ENCODE results near the gene RRM2. TPM values are rescaled to one million over a fixed set of nuclear protein-coding genes. Genes with fewer than 3 reads are reported as not detected.
"Not testable (repeated sequence)": the region's sequence is repeated elsewhere in the genome, so short reads cannot be mapped to it uniquely, and the experiment has no call there.

RRM2 gene
- total RNA-seq, 8 experiments from 2014 or later: 1.6 to 90.5 (median 4.6) TPM

GRCh38 chr2:10096641-10097040, 25.9 kb upstream of the RRM2 start:
- no peak overlapping the region for H3K27ac ChIP-seq
- no peak overlapping the region for H3K4me3 ChIP-seq
- H3K4me1 ChIP-seq (replicated peaks in 1 of 2): peaks cover 14 to 15% of the 10 kb centered on the region in 2 donors
- no peak for ATAC-seq (replicated peaks in 6 of 8)
- in situ Hi-C loops (cut with MboI; ENCODE audit: low pct_unique_long_range_greater_than_20kb in 2 of 9, low sequenced_read_pairs in 9 of 9, unreplicated experiment in 9 of 9): no loop called here
- WGBS, 10 experiments: 82 to 100% (median 92%) methylated on average over 1 to 7 of the region's 10 CpGs; no CpG with 5 or more reads in 4 of the 10 experiments

DNA sequence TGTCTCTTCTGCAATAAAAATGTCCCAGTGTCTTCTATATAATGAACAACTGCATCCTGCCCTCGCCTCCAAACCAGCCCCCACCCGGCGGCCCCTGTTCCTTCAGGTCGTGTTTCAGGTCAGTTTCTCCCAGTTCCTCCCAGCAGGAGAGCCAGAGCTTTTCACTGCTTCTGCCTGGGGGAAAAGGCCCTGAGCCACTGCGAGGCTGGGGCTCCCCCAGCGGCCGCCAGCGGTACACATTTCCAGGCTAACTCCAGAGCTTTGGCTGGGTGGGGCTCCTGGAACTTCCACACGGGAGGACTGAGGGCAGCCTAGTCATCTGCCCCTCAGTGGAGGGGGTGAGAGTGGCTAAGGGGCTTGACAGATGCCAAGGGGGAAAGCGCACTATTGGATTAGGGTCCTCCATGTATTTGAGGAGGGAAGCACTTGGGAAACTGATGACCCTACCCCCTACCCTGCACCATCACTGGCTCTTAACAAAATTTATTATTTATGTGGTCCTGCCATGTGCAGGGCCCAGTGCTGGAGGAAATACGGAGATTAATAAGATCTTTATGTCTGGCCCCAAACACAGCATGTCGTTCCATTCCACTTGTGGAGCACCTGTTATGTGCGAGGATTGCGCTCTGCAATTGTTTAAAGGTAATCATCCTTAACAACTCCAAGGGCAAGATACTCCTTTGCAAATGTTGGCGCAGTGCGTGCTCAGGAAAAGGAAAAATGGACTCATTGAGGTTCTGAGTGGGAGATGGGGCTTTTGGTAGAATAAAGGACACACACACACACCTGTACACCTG, 25.0 kb upstream of the RRM2 start:
- H3K4me3 ChIP-seq: no peak overlapping the region
- no peak overlapping the region for H3K27ac ChIP-seq
- peak; percentile 66 to 100 (median 81) for ATAC-seq (replicated peaks in 6 of 8)
- H3K4me1 ChIP-seq (replicated peaks in 1 of 2): peaks cover 14 to 15% of the 10 kb centered on the region in 2 donors
- 27 to 93% (median 57%) methylated on average over 3 to 8 of the region's 16 CpGs; no CpG with 5 or more reads in 2 of the 10 experiments for WGBS, 10 experiments
- in situ Hi-C loops (cut with MboI; ENCODE audit: low pct_unique_long_range_greater_than_20kb in 2 of 9, low sequenced_read_pairs in 9 of 9, unreplicated experiment in 9 of 9): no loop called here

- peaks cover 0 to 2% of the 10 kb centered on the region in 2 donors for H3K4me1 ChIP-seq (replicated peaks in 1 of 2)
- no peak for ATAC-seq (replicated peaks in 6 of 8)
- WGBS, 10 experiments: 30 to 100% (median 56%) methylated on average over 1 to 4 of the region's 7 CpGs; no CpG with 5 or more reads in 4 of the 10 experiments
- in situ Hi-C loops (cut with MboI; ENCODE audit: low pct_unique_long_range_greater_than_20kb in 2 of 9, low sequenced_read_pairs in 9 of 9, unreplicated experiment in 9 of 9): loop anchor here in 1 of 9 experiments (25.0 kb wide), 1 partner anchor 561 kb away; no protein-coding TSS in a partner anchor
- no peak overlapping the region for H3K27ac ChIP-seq
- H3K4me3 ChIP-seq: no peak overlapping the region
Measured at GRCh38 chr2:10101491-10101890, 21.0 kb upstream of the RRM2 start.

DNA sequence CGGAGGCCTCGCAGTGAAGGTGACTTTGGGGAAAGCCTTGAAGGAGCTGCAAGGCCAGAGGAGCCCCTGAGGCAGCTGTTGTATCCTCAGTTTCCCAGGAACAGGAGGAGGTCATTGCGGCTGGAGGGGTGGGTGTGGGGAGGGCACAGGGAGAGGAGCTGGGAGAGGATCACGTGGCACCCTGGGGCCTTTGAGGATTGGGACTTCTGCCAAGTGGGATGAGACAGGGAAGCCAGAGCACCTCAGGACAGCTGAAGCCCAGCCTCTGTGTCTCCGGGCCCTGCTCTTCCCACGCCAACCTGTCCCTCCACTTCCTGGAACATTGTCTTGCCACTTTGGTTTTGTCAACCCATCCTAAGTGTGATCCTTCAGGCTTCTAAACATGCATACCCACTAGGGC, 19.4 kb upstream of the RRM2 start:
- in situ Hi-C loops (cut with MboI; ENCODE audit: low pct_unique_long_range_greater_than_20kb in 2 of 9, low sequenced_read_pairs in 9 of 9, unreplicated experiment in 9 of 9): loop anchor here in 1 of 9 experiments (25.0 kb wide), 1 partner anchor 559 kb away; no protein-coding TSS in a partner anchor
- peak in 1 of 8 experiments; percentile 47 for ATAC-seq (replicated peaks in 6 of 8)
- Histone ChIP-seq H3K4me1 (replicated peaks in 1 of 2) (no peaks in the 10 kb centered on the region), H3K4me3 (no peak overlapping the region), H3K27ac (no peak overlapping the region)
- WGBS, 10 experiments: 80 to 100% (median 93%) methylated on average over 1 to 2 of the region's 6 CpGs; no CpG with 5 or more reads in 6 of the 10 experiments

GRCh38 chr2:10104906-10105305, 17.6 kb upstream of the RRM2 start:
- in situ Hi-C loops (cut with MboI; ENCODE audit: low pct_unique_long_range_greater_than_20kb in 2 of 9, low sequenced_read_pairs in 9 of 9, unreplicated experiment in 9 of 9): loop anchor here in 1 of 9 experiments (25.0 kb wide), 1 partner anchor 557 kb away; no protein-coding TSS in a partner anchor
- not testable (repeated sequence) for H3K4me1 ChIP-seq (replicated peaks in 1 of 2); H3K4me3 ChIP-seq; ATAC-seq (replicated peaks in 6 of 8); H3K27ac ChIP-seq

GRCh38 chr2:10109311-10109710, 13.2 kb upstream of the RRM2 start:
- in situ Hi-C loops (cut with MboI; ENCODE audit: low pct_unique_long_range_greater_than_20kb in 2 of 9, low sequenced_read_pairs in 9 of 9, unreplicated experiment in 9 of 9): loop anchor here in 1 of 9 experiments (25.0 kb wide), 1 partner anchor 553 kb away; no protein-coding TSS in a partner anchor
- Histone ChIP-seq H3K4me1 (replicated peaks in 1 of 2) (no peaks in the 10 kb centered on the region), H3K27ac (no peak overlapping the region), H3K4me3 (no peak overlapping the region)
- no peak for ATAC-seq (replicated peaks in 6 of 8)

DNA sequence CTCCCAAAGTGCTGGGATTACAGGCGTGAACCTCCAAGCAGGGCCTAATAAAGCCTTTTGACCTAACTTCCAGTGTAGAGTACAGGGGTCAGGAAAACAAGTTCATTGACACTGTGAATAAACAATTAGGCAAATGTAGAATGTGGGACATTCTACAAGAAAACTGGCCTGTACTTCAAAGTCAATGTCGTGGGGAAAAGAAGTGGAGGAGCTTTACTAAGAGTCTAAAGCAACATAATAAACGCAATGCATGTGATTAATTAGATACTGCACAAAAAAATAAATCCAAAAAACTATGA, 3.6 kb upstream of the RRM2 start:
- in situ Hi-C loops (cut with MboI; ENCODE audit: low pct_unique_long_range_greater_than_20kb in 2 of 9, low sequenced_read_pairs in 9 of 9, unreplicated experiment in 9 of 9): loop anchor here in 1 of 9 experiments (25.0 kb wide), 1 partner anchor 543 kb away; no protein-coding TSS in a partner anchor
- no peak overlapping the region for H3K27ac ChIP-seq
- no peak for ATAC-seq (replicated peaks in 6 of 8)
- H3K4me3 ChIP-seq: no peak overlapping the region
- H3K4me1 ChIP-seq (replicated peaks in 1 of 2): peaks cover 0 to 10% of the 10 kb centered on the region in 2 donors
- WGBS, 10 experiments: 78 to 100% (median 89%) methylated on average over 1 to 3 of the region's 3 CpGs

- H3K4me3 ChIP-seq: peak overlapping the region; percentile 46 to 73 (median 52)
- no peak overlapping the region for H3K27ac ChIP-seq
- H3K4me1 ChIP-seq (replicated peaks in 1 of 2): peaks cover under 1 to 10% of the 10 kb centered on the region in 2 donors
- WGBS, 10 experiments: 40 to 80% (median 69%) methylated on average over 1 to 9 of the region's 14 CpGs; no CpG with 5 or more reads in 3 of the 10 experiments
- in situ Hi-C loops (cut with MboI; ENCODE audit: low pct_unique_long_range_greater_than_20kb in 2 of 9, low sequenced_read_pairs in 9 of 9, unreplicated experiment in 9 of 9): loop anchor here in 4 of 9 experiments (10.0 to 25.0 kb wide), 3 partner anchors 295 to 543 kb away; no protein-coding TSS in a partner anchor
- no peak for ATAC-seq (replicated peaks in 6 of 8)
Measured at GRCh38 chr2:10119601-10120157, 2.9 kb upstream of the RRM2 start.

DNA sequence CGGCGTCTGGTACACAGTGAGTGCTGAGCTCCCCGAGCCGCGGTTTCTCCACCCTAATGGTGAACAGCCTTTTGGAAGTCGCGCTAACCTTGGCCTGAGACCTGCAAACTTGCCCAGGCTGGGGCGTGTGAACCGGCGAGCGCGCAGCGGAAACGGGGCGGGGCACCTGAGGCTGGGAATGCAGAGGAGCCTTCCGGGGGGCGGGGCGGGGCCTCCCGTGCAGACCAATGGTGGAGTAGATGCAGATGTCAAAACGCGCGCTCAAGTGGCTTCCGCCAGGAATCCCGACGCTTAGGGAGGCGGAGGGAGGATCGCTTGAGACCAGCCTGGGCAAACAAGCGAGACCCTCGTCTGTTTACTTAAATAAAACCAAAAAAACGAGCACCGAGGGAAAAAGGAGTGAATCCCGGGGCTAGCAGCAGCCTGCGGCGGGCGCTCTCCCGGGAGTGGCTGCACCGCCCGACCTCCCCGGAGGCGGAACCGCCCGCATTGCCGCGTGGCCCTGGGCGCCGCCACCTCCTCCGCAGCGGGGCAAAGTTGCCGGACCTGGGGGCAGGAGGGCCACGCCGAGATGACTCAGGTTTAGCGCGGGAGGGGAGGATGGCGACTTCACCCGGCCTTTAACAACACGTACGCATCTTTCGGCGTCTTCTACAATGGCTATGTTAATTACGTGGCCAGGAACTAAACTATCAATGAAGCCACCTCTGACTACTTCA, 2.2 kb upstream of the RRM2 start:
- in situ Hi-C loops (cut with MboI; ENCODE audit: low pct_unique_long_range_greater_than_20kb in 2 of 9, low sequenced_read_pairs in 9 of 9, unreplicated experiment in 9 of 9): loop anchor here in 4 of 9 experiments (10.0 to 25.0 kb wide), 3 partner anchors 294 to 542 kb away; no protein-coding TSS in a partner anchor
- H3K27ac ChIP-seq: peak overlapping the region; percentile 34 to 82
- WGBS, 10 experiments: 0 to 2% (median 1%) methylated on average over 3 to 30 of the region's 60 CpGs; no CpG with 5 or more reads in 7 of the 10 experiments

GRCh38 chr2:10120877-10121574, 1.5 kb upstream of the RRM2 start:
- 0 to 74% (median 23%) methylated on average over 2 to 13 of the region's 13 CpGs for WGBS, 10 experiments
- H3K27ac ChIP-seq: peak overlapping the region in 1 of 2 donors; percentile 82
- ATAC-seq (replicated peaks in 6 of 8): no peak
- in situ Hi-C loops (cut with MboI; ENCODE audit: low pct_unique_long_range_greater_than_20kb in 2 of 9, low sequenced_read_pairs in 9 of 9, unreplicated experiment in 9 of 9): loop anchor here in 4 of 9 experiments (10.0 to 25.0 kb wide), 3 partner anchors 294 to 541 kb away; no protein-coding TSS in a partner anchor
- peaks cover 3 to 10% of the 10 kb centered on the region in 2 donors for H3K4me1 ChIP-seq (replicated peaks in 1 of 2)
- H3K4me3 ChIP-seq: peak overlapping the region; percentile 46 to 73 (median 52)

More for the DNA sequence above, 2.2 kb upstream of the RRM2 start:
- H3K4me1 ChIP-seq (replicated peaks in 1 of 2): peaks cover 3 to 10% of the 10 kb centered on the region in 2 donors
- peak; percentile 78 to 88 (median 82) for ATAC-seq (replicated peaks in 6 of 8)
- H3K4me3 ChIP-seq: peak overlapping the region; percentile 46 to 73 (median 52)

DNA sequence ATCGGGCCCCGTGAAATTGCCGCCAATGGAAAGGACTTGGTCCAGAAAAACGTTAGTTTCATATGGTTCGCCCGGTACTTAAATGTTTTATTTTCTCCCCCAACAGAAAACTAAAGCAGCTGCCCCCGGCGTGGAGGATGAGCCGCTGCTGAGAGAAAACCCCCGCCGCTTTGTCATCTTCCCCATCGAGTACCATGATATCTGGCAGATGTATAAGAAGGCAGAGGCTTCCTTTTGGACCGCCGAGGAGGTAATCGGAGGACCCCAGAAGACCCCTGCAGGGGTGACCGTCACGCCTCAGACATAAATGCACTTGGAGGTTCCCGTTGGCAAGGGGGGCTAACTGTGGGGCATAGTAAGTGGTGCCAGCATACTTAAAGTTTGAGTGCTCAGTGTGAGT, 742 bp downstream of the RRM2 start:
- ATAC-seq (replicated peaks in 6 of 8): no peak
- 0 to 20% (median 1%) methylated on average over 1 to 14 of the region's 18 CpGs; no CpG with 5 or more reads in 4 of the 10 experiments for WGBS, 10 experiments
- Histone ChIP-seq H3K27ac (no peak overlapping the region), H3K4me3 (peak overlapping the region in 3 of 5 donors; percentile 39 to 52 (median 49)), H3K4me1 (replicated peaks in 1 of 2) (peaks cover 3 to 10% of the 10 kb centered on the region in 2 donors)
- in situ Hi-C loops (cut with MboI; ENCODE audit: low pct_unique_long_range_greater_than_20kb in 2 of 9, low sequenced_read_pairs in 9 of 9, unreplicated experiment in 9 of 9): loop anchor here in 4 of 9 experiments (10.0 to 25.0 kb wide), 3 partner anchors 292 to 539 kb away; no protein-coding TSS in a partner anchor

DNA sequence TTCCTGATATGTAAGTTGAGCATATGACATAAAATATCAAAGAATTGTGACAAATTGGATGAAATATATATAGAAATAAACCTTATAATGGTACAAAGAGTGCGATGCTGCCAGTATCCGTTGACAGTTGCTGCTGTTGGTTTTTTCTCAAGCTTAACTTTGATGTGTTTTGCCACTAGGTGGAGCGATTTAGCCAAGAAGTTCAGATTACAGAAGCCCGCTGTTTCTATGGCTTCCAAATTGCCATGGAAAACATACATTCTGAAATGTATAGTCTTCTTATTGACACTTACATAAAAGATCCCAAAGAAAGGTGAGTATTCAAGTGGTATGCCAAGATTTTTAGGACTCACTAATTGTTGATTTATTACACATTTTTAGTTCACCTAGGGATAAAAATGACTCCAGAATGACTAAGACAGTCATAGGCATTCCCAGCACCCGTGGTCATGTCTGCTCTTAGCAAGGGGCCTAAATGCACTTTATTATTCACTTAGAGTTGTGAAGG, 2.1 kb downstream of the RRM2 start:
- H3K27ac ChIP-seq: no peak overlapping the region
- WGBS, 10 experiments: 0 to 50% (median 12%) methylated on average over 2 to 5 of the region's 5 CpGs
- in situ Hi-C loops (cut with MboI; ENCODE audit: low pct_unique_long_range_greater_than_20kb in 2 of 9, low sequenced_read_pairs in 9 of 9, unreplicated experiment in 9 of 9): loop anchor here (10.0 to 25.0 kb wide), 5 partner anchors 188 to 538 kb away; partner anchors contain the start of gene HPCAL1 (in 1 of the 9)
- peaks cover 3 to 10% of the 10 kb centered on the region in 2 donors for H3K4me1 ChIP-seq (replicated peaks in 1 of 2)
- H3K4me3 ChIP-seq: peak overlapping the region in 1 of 5 donors; percentile 52
- no peak for ATAC-seq (replicated peaks in 6 of 8)
